Mesenchymal stem cell (in vitro differentiated cells and primary cell): ENCODE data around the gene STK25.

Source experiments
- DNase-seq: peaks from one replicate; pipeline ENCODE4 v3.0.0-alpha.2; 2013
- H2AFZ ChIP-seq: one replicate; pipeline ENCODE4 v1.6.1; 2013; ENCODE audit warnings: low read depth, mild to moderate bottlenecking, control low read depth, inconsistent platforms, low read length, moderate library complexity
- H2AK5ac ChIP-seq: 2 replicates; pipeline ENCODE4 v1.6.1; 2013; ENCODE audit warnings: low read length, moderate library complexity, mild to moderate bottlenecking, inconsistent platforms; ENCODE audit not compliant: severe bottlenecking
- H2BK120ac ChIP-seq: one replicate; pipeline ENCODE4 v1.6.1; 2013; ENCODE audit warnings: low read depth, mild to moderate bottlenecking, inconsistent platforms, low read length, moderate library complexity
- H2BK12ac ChIP-seq, 2 experiments: one replicate each; pipeline ENCODE4 v1.6.1; 2013; ENCODE audit warnings: inconsistent platforms in 2 of 2, low read length in 2 of 2, mild to moderate bottlenecking in 2 of 2, moderate library complexity in 2 of 2, control low read depth in 1 of 2
- H2BK15ac ChIP-seq: one replicate; pipeline ENCODE4 v1.6.1; 2013; ENCODE audit warnings: mild to moderate bottlenecking, low read depth, inconsistent platforms; ENCODE audit not compliant: poor library complexity, severe bottlenecking
- H2BK5ac ChIP-seq: 2 replicates; pipeline ENCODE4 v1.6.1; 2013; ENCODE audit warnings: low read depth, mild to moderate bottlenecking, low read length, control low read depth, inconsistent platforms; ENCODE audit not compliant: poor library complexity, severe bottlenecking
- H3K14ac ChIP-seq, 2 experiments: one replicate each; pipeline ENCODE4 v1.6.1; 2013; ENCODE audit warnings: inconsistent platforms in 2 of 2, low read length in 2 of 2, control low read depth in 1 of 2, mild to moderate bottlenecking in 1 of 2, moderate library complexity in 1 of 2
- H3K18ac ChIP-seq, 2 experiments: one replicate each; pipeline ENCODE4 v1.6.1; 2013; ENCODE audit warnings: inconsistent platforms in 2 of 2, low read length in 2 of 2, control low read depth in 1 of 2, low read depth in 1 of 2, mild to moderate bottlenecking in 1 of 2
- H3K23ac ChIP-seq, 2 experiments: one replicate each; pipeline ENCODE4 v1.6.1; 2013; ENCODE audit warnings: inconsistent platforms in 2 of 2, low read length in 2 of 2, mild to moderate bottlenecking in 2 of 2, moderate library complexity in 2 of 2, control low read depth in 1 of 2
- H3K27ac ChIP-seq: 2 replicates; pipeline ENCODE4 v1.5.1; 2013; ENCODE audit warnings: mild to moderate bottlenecking, moderate library complexity, low read length, control low read depth, inconsistent platforms; ENCODE audit not compliant: poor library complexity, severe bottlenecking
- H3K27me3 ChIP-seq, 2 experiments: 2 replicates each; pipeline versions ENCODE4 v1.6.1 to v1.7.0; 2013; ENCODE audit warnings: low read length in 2 of 2, mild to moderate bottlenecking in 2 of 2, moderate library complexity in 2 of 2, control low read depth in 1 of 2, inconsistent platforms in 1 of 2; ENCODE audit not compliant: control insufficient read depth in 1 of 2, insufficient read depth in 1 of 2
- H3K36me3 ChIP-seq, 2 experiments: 2 replicates each; pipeline versions ENCODE4 v1.6.1 to v1.7.0; 2013; ENCODE audit warnings: low read length in 2 of 2, control low read depth in 1 of 2, inconsistent platforms in 1 of 2, low read depth in 1 of 2, mild to moderate bottlenecking in 1 of 2; ENCODE audit not compliant: insufficient read depth in 2 of 2, control insufficient read depth in 1 of 2
- H3K4ac ChIP-seq, 2 experiments: one replicate each; pipeline ENCODE4 v1.6.1; 2013; ENCODE audit warnings: inconsistent platforms in 2 of 2, low read length in 2 of 2, mild to moderate bottlenecking in 2 of 2, moderate library complexity in 2 of 2, control low read depth in 1 of 2, low read depth in 1 of 2
- H3K4me1 ChIP-seq: 2 replicates; pipeline ENCODE4 v1.6.1; 2013; ENCODE audit warnings: low read depth, low read length, control low read depth; ENCODE audit not compliant: control insufficient read depth, insufficient read depth
- H3K4me2 ChIP-seq: 2 replicates; pipeline ENCODE4 v1.6.1; 2013; ENCODE audit warnings: low read length, mild to moderate bottlenecking, inconsistent platforms; ENCODE audit not compliant: poor library complexity, severe bottlenecking
- H3K4me3 ChIP-seq, 2 experiments: 2 replicates each; pipeline versions ENCODE4 v1.5.1 to v1.7.0; 2013; ENCODE audit warnings: low read length in 2 of 2, mild to moderate bottlenecking in 2 of 2, control low read depth in 1 of 2, low read depth in 1 of 2; ENCODE audit not compliant: insufficient read depth in 1 of 2
- H3K79me1 ChIP-seq: replicated peaks from 2 replicates; pipeline ENCODE4 v1.6.1; 2013; ENCODE audit warnings: mild to moderate bottlenecking, control low read depth, low read length, inconsistent platforms; ENCODE audit not compliant: poor library complexity, severe bottlenecking
- H3K9ac ChIP-seq: 2 replicates; pipeline ENCODE4 v1.7.0; 2013; ENCODE audit warnings: mild to moderate bottlenecking, low read length, moderate library complexity
- H3K9me3 ChIP-seq: 2 replicates; pipeline ENCODE4 v1.7.0; 2013; ENCODE audit warnings: mild to moderate bottlenecking, low read length; ENCODE audit not compliant: control insufficient read depth
- H4K8ac ChIP-seq: one replicate; pipeline ENCODE4 v1.6.1; 2013; ENCODE audit warnings: inconsistent platforms, mild to moderate bottlenecking, low read length, moderate library complexity
- H4K91ac ChIP-seq: one replicate; pipeline ENCODE4 v1.6.1; 2013; ENCODE audit warnings: mild to moderate bottlenecking, low read length, inconsistent platforms
- WGBS: methylation state at CpG from one replicate; pipeline ENCODE4 v1.1.7; 2013; ENCODE audit warnings: mixed read lengths; 5-methylcytosine and 5-hydroxymethylcytosine counted together

The STK25 gene

GRCh38 chr2:241538838-241539615, 30.6 kb upstream of the STK25 start:
- no peak for DNase-seq
- Histone ChIP-seq H4K8ac (no peak overlapping the region), H3K27me3 (peaks cover 9 to 50% of the 10 kb centered on the region in 2 experiments), H3K27ac (no peak overlapping the region), H3K4ac (no peak overlapping the region), H3K9ac (no peak overlapping the region), H3K9me3 (no peaks in the 10 kb centered on the region), H2AK5ac (no peak overlapping the region), H3K4me1 (peaks cover 17% of the 10 kb centered on the region), H3K36me3 (no peaks in the 10 kb centered on the region), H2BK12ac (no peak overlapping the region), H2BK5ac (no peak overlapping the region), H3K14ac (no peak overlapping the region), H2AFZ (no peak overlapping the region), H4K91ac (no peak overlapping the region), H3K4me3 (no peak overlapping the region), H2BK120ac (no peak overlapping the region), H2BK15ac (no peak overlapping the region), H3K79me1 (no peaks in the 10 kb centered on the region), H3K23ac (no peak overlapping the region), H3K18ac (no peak overlapping the region), H3K4me2 (no peak overlapping the region)
- 84% methylated on average over 15 of the region's 15 CpGs for WGBS

GRCh38 chr2:241535871-241536655, 27.7 kb upstream of the STK25 start:
- Histone ChIP-seq H4K91ac (no peak overlapping the region), H3K23ac (no peak overlapping the region), H2BK12ac (no peak overlapping the region), H2BK15ac (no peak overlapping the region), H2AK5ac (no peak overlapping the region), H3K9ac (no peak overlapping the region), H3K79me1 (no peaks in the 10 kb centered on the region), H3K36me3 (no peaks in the 10 kb centered on the region), H3K4me1 (peaks cover 5% of the 10 kb centered on the region), H2AFZ (no peak overlapping the region), H3K4me3 (no peak overlapping the region), H3K14ac (no peak overlapping the region), H3K4me2 (no peak overlapping the region), H2BK5ac (no peak overlapping the region), H3K4ac (no peak overlapping the region), H3K27me3 (peaks cover 6 to 44% of the 10 kb centered on the region in 2 experiments), H3K27ac (no peak overlapping the region), H3K18ac (no peak overlapping the region), H3K9me3 (no peaks in the 10 kb centered on the region), H2BK120ac (no peak overlapping the region), H4K8ac (no peak overlapping the region)
- WGBS, result 67% methylated on average over 12 of the region's 13 CpGs
- DNase-seq, result no peak

GRCh38 chr2:241534701-241535375, 26.5 kb upstream of the STK25 start:
- 72% methylated on average over 17 of the region's 17 CpGs for WGBS
- H3K79me1 ChIP-seq, result no peaks in the 10 kb centered on the region

GRCh38 chr2:241534293-241534692, 25.9 kb upstream of the STK25 start:
- Histone ChIP-seq H2BK12ac (no peak overlapping the region), H2AFZ (no peak overlapping the region), H3K4me2 (no peak overlapping the region), H3K9ac (no peak overlapping the region), H4K91ac (no peak overlapping the region), H4K8ac (no peak overlapping the region), H3K4ac (no peak overlapping the region), H3K9me3 (no peaks in the 10 kb centered on the region), H3K4me3 (no peak overlapping the region), H3K18ac (no peak overlapping the region), H3K79me1 (no peaks in the 10 kb centered on the region), H3K27me3 (peaks cover 9 to 48% of the 10 kb centered on the region in 2 experiments), H2BK120ac (no peak overlapping the region), H3K14ac (no peak overlapping the region), H2AK5ac (no peak overlapping the region), H2BK5ac (no peak overlapping the region), H3K27ac (no peak overlapping the region), H3K36me3 (no peaks in the 10 kb centered on the region), H2BK15ac (no peak overlapping the region), H3K4me1 (peaks cover 2% of the 10 kb centered on the region), H3K23ac (no peak overlapping the region)
- no peak for DNase-seq
- 83% methylated on average over 7 of the region's 7 CpGs for WGBS

More at GRCh38 chr2:241534701-241535375, 26.5 kb upstream of the STK25 start:
- H3K27ac ChIP-seq, result no peak overlapping the region
- no peak overlapping the region for H2BK12ac ChIP-seq
- H2AFZ ChIP-seq, result no peak overlapping the region
- H4K8ac ChIP-seq, result no peak overlapping the region
- DNase-seq, result no peak
- H3K14ac ChIP-seq, result no peak overlapping the region
- no peak overlapping the region for H2BK15ac ChIP-seq
- H3K9ac ChIP-seq, result no peak overlapping the region
- no peaks in the 10 kb centered on the region for H3K36me3 ChIP-seq
- H3K27me3 ChIP-seq, result peaks cover 9 to 49% of the 10 kb centered on the region in 2 experiments
- H4K91ac ChIP-seq, result no peak overlapping the region
- peaks cover 2% of the 10 kb centered on the region for H3K4me1 ChIP-seq
- no peaks in the 10 kb centered on the region for H3K9me3 ChIP-seq
- H3K4me2 ChIP-seq, result no peak overlapping the region
- no peak overlapping the region for H3K18ac ChIP-seq
- no peak overlapping the region for H2AK5ac ChIP-seq
- H2BK5ac ChIP-seq, result no peak overlapping the region
- H3K23ac ChIP-seq, result no peak overlapping the region
- H3K4me3 ChIP-seq, result no peak overlapping the region
- no peak overlapping the region for H2BK120ac ChIP-seq
- no peak overlapping the region for H3K4ac ChIP-seq
